Esophagus muscularis mucosa (tissue), 4 donors: ENCODE data around the gene NSF.
"Not testable (repeated sequence)": the region's sequence is repeated elsewhere in the genome, so short reads cannot be mapped to it uniquely, and the experiment has no call there.

Experiments
- CTCF ChIP-seq, 3 experiments: fragments of 200-600 bp in 2 of 3; fragments of 450-650 bp in 1 of 3; sonication (generic) in 2 of 3; IDR thresholded peaks; one replicate each; pipeline ENCODE4 v1.5.1; 2017 to 2019; ENCODE audit warnings: antibody characterized with exemption in 3 of 3, mild to moderate bottlenecking in 2 of 3, moderate library complexity in 1 of 3
- EP300 ChIP-seq: sonication (generic); formaldehyde crosslinking; IDR thresholded peaks from one replicate; pipeline ENCODE4 v1.6.1; 2017; ENCODE audit warnings: antibody characterized with exemption
- POLR2A ChIP-seq: fragments of 450-650 bp; IDR thresholded peaks from one replicate; pipeline ENCODE4 v1.6.1; 2017; ENCODE audit warnings: antibody characterized with exemption, moderate library complexity, mild to moderate bottlenecking, low read depth
- POLR2AphosphoS5 ChIP-seq, 2 donors: sonication (generic); formaldehyde crosslinking; IDR thresholded peaks; one replicate each; pipeline ENCODE4 v1.6.1; 2017; ENCODE audit warnings: antibody characterized with exemption in 2 of 2

DNA sequence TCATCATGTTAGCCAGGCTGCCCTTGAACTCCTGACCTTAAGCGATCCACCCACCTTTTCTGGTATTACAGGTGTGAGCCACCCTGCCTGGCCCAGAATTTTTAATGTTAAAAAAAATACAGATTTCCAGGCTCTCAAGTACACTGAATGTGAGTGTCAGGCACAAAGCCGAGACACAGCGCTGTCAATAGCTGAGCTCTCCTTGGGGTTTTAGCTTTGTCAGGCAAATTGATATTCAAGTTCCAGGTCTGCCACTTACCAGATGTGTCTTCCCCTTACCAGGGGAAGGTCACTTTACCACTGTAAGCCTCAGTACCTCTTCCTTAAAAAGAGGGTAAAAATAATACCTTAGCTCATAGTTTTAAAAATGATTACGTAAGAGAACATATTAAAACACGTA is 67.8 kb downstream of the NSF start:
- not testable (repeated sequence) for TF ChIP-seq POLR2AphosphoS5 (IDR thresholded peaks at IDR 0.05); CTCF (IDR thresholded peaks at IDR 0.05); EP300; POLR2A
